ENCODE data around the gene PTPRG. TPM values are rescaled to one million over a fixed set of nuclear protein-coding genes. Genes with fewer than 3 reads are reported as not detected.

PTPRG gene
- total and polyA plus RNA-seq, 2 of the 13 experiments (the other 11 are each of a cell fraction or from before 2014, with no cell fraction given), result 8.0 to 25.3 TPM

DNA sequence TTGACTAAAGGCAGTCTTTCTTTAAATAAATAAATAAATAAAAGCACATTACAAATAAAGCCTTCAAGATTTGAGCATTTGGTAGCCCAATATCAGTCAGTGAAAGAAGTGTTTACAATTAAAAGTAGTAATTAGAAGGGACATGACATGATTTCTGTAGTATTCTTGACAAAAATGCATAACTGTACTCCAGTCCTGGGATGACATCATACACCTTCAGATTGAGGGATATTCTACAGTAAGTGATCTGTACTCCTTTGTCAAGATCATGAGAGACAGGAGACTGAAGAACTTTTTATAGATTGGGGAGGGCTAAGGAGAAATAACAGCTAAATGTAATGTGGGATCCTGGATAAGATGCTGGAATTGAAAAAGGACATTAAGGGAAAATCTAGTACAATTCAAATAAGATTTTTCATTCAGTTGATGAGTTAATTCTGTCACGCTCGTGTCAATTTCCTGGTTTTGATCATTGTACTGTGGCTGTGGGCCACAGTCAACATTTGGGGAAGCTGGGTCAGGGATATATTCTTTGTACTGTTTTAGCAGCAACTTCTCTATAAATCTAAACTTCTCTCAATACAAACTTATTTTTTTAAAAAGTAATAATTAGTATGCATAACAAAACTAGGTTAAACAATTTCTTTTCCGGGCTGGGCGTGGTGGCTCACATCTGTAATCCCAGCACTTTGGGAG lies 314.8 kb downstream of the PTPRG start:
- POLR2A ChIA-PET, result no interaction called here
- no peak overlapping the region for H3K4me3 ChIP-seq (replicated peaks in 1 of 3; ENCODE audit: insufficient read depth in 1 of 3, low read depth in 2 of 3, low read length in 3 of 3)
- H3K9me3 ChIP-seq (ENCODE audit: low read length), result no peaks in the 10 kb centered on the region

More for the DNA sequence above, 314.8 kb downstream of the PTPRG start:
- Histone ChIP-seq H4K20me1 (ENCODE audit: insufficient read depth, low read length) (no peaks in the 10 kb centered on the region), H3K9ac (ENCODE audit: insufficient read depth, low read depth, low read length) (no peak overlapping the region), H3K27me3 (ENCODE audit: control insufficient read depth in 1 of 2, insufficient read depth in 2 of 2, low read length in 2 of 2) (no peaks in the 10 kb centered on the region), H3K4me2 (ENCODE audit: low read depth, low read length) (no peak overlapping the region), H3K36me3 (replicated peaks in 1 of 2; ENCODE audit: control insufficient read depth in 1 of 2, insufficient read depth in 2 of 2, low read length in 2 of 2) (no peaks in the 10 kb centered on the region), H3K4me1 (ENCODE audit: insufficient read depth, low read length) (peaks cover 13% of the 10 kb centered on the region), H3K79me2 (ENCODE audit: insufficient read depth, low read length) (peaks cover 6% of the 10 kb centered on the region), H3K27ac (ENCODE audit: extremely low read length, insufficient read depth, low read length) (no peak overlapping the region), H2AFZ (ENCODE audit: low read length) (no peak overlapping the region)
- FAIRE-seq, result no peak
- no peak for TF ChIP-seq TCF12 (IDR thresholded peaks at IDR 0.05)
- TF ChIP-seq TCF12 (CRISPR knock-in tag; IDR thresholded peaks at IDR 0.05), result no peak
- TF ChIP-seq ZFY (CRISPR knock-in tag; IDR thresholded peaks at IDR 0.05), result no peak
- TF ChIP-seq ATF7-NPFF (CRISPR knock-in tag; IDR thresholded peaks at IDR 0.05; ENCODE audit: low read depth), result no peak
- TF ChIP-seq MLXIP (CRISPR knock-in tag; IDR thresholded peaks at IDR 0.05; ENCODE audit: borderline replicate concordance), result no peak
- peak; percentile 54 for TF ChIP-seq ATF7 (IDR thresholded peaks at IDR 0.05)
- TF ChIP-seq ATF7 (CRISPR knock-in tag; IDR thresholded peaks at IDR 0.05), result no peak
- TF ChIP-seq ZBTB3 (CRISPR knock-in tag; IDR thresholded peaks at IDR 0.05; ENCODE audit: borderline replicate concordance, low read depth), result no peak
- TF ChIP-seq KDM6A (CRISPR knock-in tag; IDR thresholded peaks at IDR 0.05; ENCODE audit: low read depth), result no peak
- no peak for TF ChIP-seq HOXA3 (CRISPR knock-in tag; IDR thresholded peaks at IDR 0.05)
- no peak for TF ChIP-seq ZNF414 (CRISPR knock-in tag; IDR thresholded peaks at IDR 0.05)
- BruUV-seq (replicated peaks), result no TSS peak
- intact Hi-C loops (cut with micrococcal nuclease; ENCODE audit: unreplicated experiment) (no loop called here), in situ Hi-C loops (cut with HindIII; ENCODE audit: extremely low pct_ligation_motif_present, low pct_unique_long_range_greater_than_20kb) (no loop called here)
- WGBS (ENCODE audit: low lambda C conversion rate), result 92% methylated on average over 4 of the region's 4 CpGs
- DNase-seq (ENCODE audit: low spot score), result no peak
- ATAC-seq, result no peak
- CTCF ChIA-PET (ENCODE audit: low intra/inter-chr PET ratio, low total read pairs), result no interaction called here

Data from HepG2 (cell line).